Fibroblast of villous mesenchyme (primary cell): ENCODE data around the gene LIPC. TPM values are rescaled to one million over a fixed set of nuclear protein-coding genes. Genes with fewer than 3 reads are reported as not detected.

Experiments
- DNase-seq: peaks from one replicate; pipeline ENCODE4 v3.0.0-alpha.2; 2010; ENCODE audit warnings: low read depth
- H3K4me3 ChIP-seq: 2 replicates; pipeline ENCODE4 v1.5.1; 2011; ENCODE audit warnings: low read depth, mild to moderate bottlenecking, low read length
- total RNA-seq: library from RNA; depleted of rRNA; stranded (reverse); fragments of >200 nt; gene quantifications from 2 replicates; pipeline ENCODE4 v1.2.3, GENCODE V29; 2012
- TF ChIP-seq, protein P1 (sequence below): IDR thresholded peaks from 2 replicates; pipeline ENCODE4 v1.5.1; 2012; ENCODE audit warnings: low read depth, mild to moderate bottlenecking, low read length; ENCODE audit not compliant: insufficient read depth

Gene LIPC
- total RNA-seq, 1 donor: 0.86 TPM

- TF ChIP-seq, protein P1, sequence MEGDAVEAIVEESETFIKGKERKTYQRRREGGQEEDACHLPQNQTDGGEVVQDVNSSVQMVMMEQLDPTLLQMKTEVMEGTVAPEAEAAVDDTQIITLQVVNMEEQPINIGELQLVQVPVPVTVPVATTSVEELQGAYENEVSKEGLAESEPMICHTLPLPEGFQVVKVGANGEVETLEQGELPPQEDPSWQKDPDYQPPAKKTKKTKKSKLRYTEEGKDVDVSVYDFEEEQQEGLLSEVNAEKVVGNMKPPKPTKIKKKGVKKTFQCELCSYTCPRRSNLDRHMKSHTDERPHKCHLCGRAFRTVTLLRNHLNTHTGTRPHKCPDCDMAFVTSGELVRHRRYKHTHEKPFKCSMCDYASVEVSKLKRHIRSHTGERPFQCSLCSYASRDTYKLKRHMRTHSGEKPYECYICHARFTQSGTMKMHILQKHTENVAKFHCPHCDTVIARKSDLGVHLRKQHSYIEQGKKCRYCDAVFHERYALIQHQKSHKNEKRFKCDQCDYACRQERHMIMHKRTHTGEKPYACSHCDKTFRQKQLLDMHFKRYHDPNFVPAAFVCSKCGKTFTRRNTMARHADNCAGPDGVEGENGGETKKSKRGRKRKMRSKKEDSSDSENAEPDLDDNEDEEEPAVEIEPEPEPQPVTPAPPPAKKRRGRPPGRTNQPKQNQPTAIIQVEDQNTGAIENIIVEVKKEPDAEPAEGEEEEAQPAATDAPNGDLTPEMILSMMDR: no peak
- H3K4me3 ChIP-seq: no peak overlapping the region
- no peak for DNase-seq
These were observed 33.7 kb upstream of the LIPC start for GRCh38 chr15:58398071-58398470.

GRCh38 chr15:58398643-58399042 is 33.1 kb upstream of the LIPC start:
- no peak for DNase-seq
- TF ChIP-seq, protein P1: no peak
- no peak overlapping the region for H3K4me3 ChIP-seq

GRCh38 chr15:58399739-58400138 is 32.1 kb upstream of the LIPC start:
- no peak overlapping the region for H3K4me3 ChIP-seq
- DNase-seq: no peak
- TF ChIP-seq, protein P1: no peak

DNA sequence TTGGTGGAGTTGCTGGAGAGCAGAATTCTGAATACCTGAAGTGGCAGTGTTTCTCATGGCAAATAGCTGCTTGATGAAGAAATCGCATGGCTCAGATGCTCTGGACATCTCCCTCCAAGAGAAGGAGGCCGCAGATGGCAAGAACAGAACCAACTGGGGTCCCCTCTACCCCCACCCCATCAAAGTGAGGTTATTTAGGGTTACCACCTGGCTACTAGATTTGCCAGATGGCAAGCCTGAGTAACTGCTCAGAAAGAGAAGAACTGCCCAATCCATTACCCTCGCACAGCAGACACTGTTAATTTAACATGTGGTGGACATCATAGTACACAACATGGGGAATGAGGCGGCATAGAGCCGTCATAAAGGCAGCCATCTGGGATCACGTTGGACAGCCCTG is 30.5 kb upstream of the LIPC start:
- no peak for DNase-seq
- TF ChIP-seq, protein P1: no peak

GRCh38 chr15:58401991-58402649 is 29.7 kb upstream of the LIPC start:
- DNase-seq: peak; percentile 73
- TF ChIP-seq, protein P1: no peak
- no peak overlapping the region for H3K4me3 ChIP-seq

More for the DNA sequence above, 30.5 kb upstream of the LIPC start:
- no peak overlapping the region for H3K4me3 ChIP-seq

- H3K4me3 ChIP-seq: no peak overlapping the region
- TF ChIP-seq, protein P1: no peak
- DNase-seq: no peak
These were observed 28.2 kb upstream of the LIPC start for GRCh38 chr15:58403581-58403980.

DNA sequence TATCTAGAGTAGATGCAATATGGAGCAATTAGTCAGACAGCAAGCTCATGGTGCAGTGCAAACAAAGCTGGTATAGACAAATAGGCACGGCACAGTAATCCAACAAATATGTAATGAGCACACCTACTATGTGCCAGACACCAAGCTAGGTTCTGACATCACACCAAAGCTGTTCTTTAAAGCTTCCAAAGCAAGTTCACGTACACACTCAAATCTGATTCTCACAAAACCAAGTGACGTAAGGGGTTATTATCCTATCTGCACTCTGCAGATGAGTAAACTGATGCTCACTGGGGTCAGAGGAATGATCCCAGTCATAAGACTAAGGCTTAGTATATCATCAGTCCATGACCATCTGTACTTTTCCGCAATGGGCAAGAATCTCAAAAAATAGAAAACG is 27.8 kb upstream of the LIPC start:
- no peak for DNase-seq
- H3K4me3 ChIP-seq: no peak overlapping the region
- TF ChIP-seq, protein P1: no peak
